ENCODE data around the gene EIF4E. TPM values are rescaled to one million over a fixed set of nuclear protein-coding genes. Genes with fewer than 3 reads are reported as not detected.
"Not testable (repeated sequence)": the region's sequence is repeated elsewhere in the genome, so short reads cannot be mapped to it uniquely, and the experiment has no call there.

EIF4E gene
- polyA plus RNA-seq, 3 donors, result 119 to 140 (median 120) TPM

- DNase-seq (ENCODE audit: extremely low read depth in 1 of 11, low read depth in 9 of 11, low spot score in 4 of 11), result no peak
Observed at GRCh38 chr4:98903561-98903960, 25.4 kb downstream of the EIF4E start.

GRCh38 chr4:98899277-98899676 lies 29.7 kb downstream of the EIF4E start:
- DNase-seq (ENCODE audit: extremely low read depth in 1 of 11, low read depth in 9 of 11, low spot score in 4 of 11), result no peak

GRCh38 chr4:98891478-98892337 lies 37.2 kb downstream of the EIF4E start:
- no peak for DNase-seq (ENCODE audit: extremely low read depth in 1 of 11, low read depth in 9 of 11, low spot score in 4 of 11)

- DNase-seq (ENCODE audit: extremely low read depth in 1 of 11, low read depth in 9 of 11, low spot score in 4 of 11), result no peak
Observed at GRCh38 chr4:98890702-98891455, 38.1 kb downstream of the EIF4E start.

- no peak for DNase-seq (ENCODE audit: extremely low read depth in 1 of 11, low read depth in 9 of 11, low spot score in 4 of 11)
Observed at GRCh38 chr4:98887145-98887544, 41.8 kb downstream of the EIF4E start.

- DNase-seq (ENCODE audit: extremely low read depth in 1 of 11, low read depth in 9 of 11, low spot score in 4 of 11), result not testable (repeated sequence)
Observed at GRCh38 chr4:98886382-98886781, 42.6 kb downstream of the EIF4E start.

- DNase-seq (ENCODE audit: extremely low read depth in 1 of 11, low read depth in 9 of 11, low spot score in 4 of 11), result not testable (repeated sequence)
Observed at GRCh38 chr4:98880884-98881283, 48.0 kb downstream of the EIF4E start.

GRCh38 chr4:98879515-98879914 lies 49.4 kb downstream of the EIF4E start:
- DNase-seq (ENCODE audit: extremely low read depth in 1 of 11, low read depth in 9 of 11, low spot score in 4 of 11), result no peak

- no peak for DNase-seq (ENCODE audit: extremely low read depth in 1 of 11, low read depth in 9 of 11, low spot score in 4 of 11)
Observed at GRCh38 chr4:98873059-98873458, 55.9 kb downstream of the EIF4E start.

GRCh38 chr4:98872120-98872906 lies 56.6 kb downstream of the EIF4E start:
- DNase-seq (ENCODE audit: extremely low read depth in 1 of 11, low read depth in 9 of 11, low spot score in 4 of 11), result not testable (repeated sequence)

GRCh38 chr4:98867648-98868047 lies 61.3 kb downstream of the EIF4E start:
- DNase-seq (ENCODE audit: extremely low read depth in 1 of 11, low read depth in 9 of 11, low spot score in 4 of 11), result no peak

- DNase-seq (ENCODE audit: extremely low read depth in 1 of 11, low read depth in 9 of 11, low spot score in 4 of 11), result no peak
Observed at GRCh38 chr4:98865059-98865458, 63.9 kb downstream of the EIF4E start.

GRCh38 chr4:98864560-98864959 lies 64.4 kb downstream of the EIF4E start:
- DNase-seq (ENCODE audit: extremely low read depth in 1 of 11, low read depth in 9 of 11, low spot score in 4 of 11), result no peak

GRCh38 chr4:98862371-98862770 lies 66.6 kb downstream of the EIF4E start:
- no peak for DNase-seq (ENCODE audit: extremely low read depth in 1 of 11, low read depth in 9 of 11, low spot score in 4 of 11)

- no peak for DNase-seq (ENCODE audit: extremely low read depth in 1 of 11, low read depth in 9 of 11, low spot score in 4 of 11)
Observed at GRCh38 chr4:98861100-98861884, 67.6 kb downstream of the EIF4E start.

- DNase-seq (ENCODE audit: extremely low read depth in 1 of 11, low read depth in 9 of 11, low spot score in 4 of 11), result no peak
Observed at GRCh38 chr4:98851806-98852205, 77.1 kb downstream of the EIF4E start.

GRCh38 chr4:98850937-98851336 lies 78.0 kb downstream of the EIF4E start:
- DNase-seq (ENCODE audit: extremely low read depth in 1 of 11, low read depth in 9 of 11, low spot score in 4 of 11), result no peak

GRCh38 chr4:98848448-98848847 lies 80.5 kb downstream of the EIF4E start:
- no peak for DNase-seq (ENCODE audit: extremely low read depth in 1 of 11, low read depth in 9 of 11, low spot score in 4 of 11)

GRCh38 chr4:98845960-98846359 lies 83.0 kb downstream of the EIF4E start:
- DNase-seq (ENCODE audit: extremely low read depth in 1 of 11, low read depth in 9 of 11, low spot score in 4 of 11), result no peak

All from renal cortex interstitium (tissue), 11 donors.